Neutrophil (primary cell): ENCODE results near the gene TAPBP.
A peak's percentile ranks its signal among the peaks of the same experiment; 100 is the strongest.

Source experiments
- H3K27ac ChIP-seq: fragments of 200-600 bp; sonication (generic); 2 replicates; pipeline ENCODE4 v1.5.1; 2016; ENCODE audit warnings: mild to moderate bottlenecking, moderate library complexity
- H3K27me3 ChIP-seq: fragments of 200-600 bp; sonication (generic); 2 replicates; pipeline ENCODE4 v1.6.0; 2016; ENCODE audit warnings: mild to moderate bottlenecking
- H3K36me3 ChIP-seq: fragments of 200-600 bp; sonication (generic); 2 replicates; pipeline ENCODE4 v1.5.1; 2017
- H3K4me1 ChIP-seq, 2 experiments: fragments of 200-600 bp in 1 of 2; sonication (generic) in 1 of 2; 1 replicate in 1 of 2; 2 replicates in 1 of 2; pipeline versions ENCODE4 v1.5.1 to v1.6.1; 2013 to 2016; ENCODE audit warnings: low read depth in 1 of 2, low read length in 1 of 2, mild to moderate bottlenecking in 1 of 2, moderate library complexity in 1 of 2; ENCODE audit not compliant: control insufficient read depth in 1 of 2, insufficient read depth in 1 of 2
- H3K4me3 ChIP-seq, 2 experiments: fragments of 200-600 bp in 1 of 2; sonication (generic) in 1 of 2; 1 replicate in 1 of 2; 2 replicates in 1 of 2; pipeline ENCODE4 v1.5.1; 2013 to 2016; ENCODE audit warnings: low read depth in 1 of 2, low read length in 1 of 2, mild to moderate bottlenecking in 1 of 2, moderate library complexity in 1 of 2
- H3K9me3 ChIP-seq: fragments of 200-600 bp; sonication (generic); 2 replicates; pipeline ENCODE4 v1.5.1; 2016
- TF ChIP-seq, protein P1 (sequence below): fragments of 200-600 bp; sonication (generic); IDR thresholded peaks from 2 replicates; pipeline ENCODE4 v1.5.1; 2016; ENCODE audit warnings: antibody characterized with exemption

Gene TAPBP

DNA sequence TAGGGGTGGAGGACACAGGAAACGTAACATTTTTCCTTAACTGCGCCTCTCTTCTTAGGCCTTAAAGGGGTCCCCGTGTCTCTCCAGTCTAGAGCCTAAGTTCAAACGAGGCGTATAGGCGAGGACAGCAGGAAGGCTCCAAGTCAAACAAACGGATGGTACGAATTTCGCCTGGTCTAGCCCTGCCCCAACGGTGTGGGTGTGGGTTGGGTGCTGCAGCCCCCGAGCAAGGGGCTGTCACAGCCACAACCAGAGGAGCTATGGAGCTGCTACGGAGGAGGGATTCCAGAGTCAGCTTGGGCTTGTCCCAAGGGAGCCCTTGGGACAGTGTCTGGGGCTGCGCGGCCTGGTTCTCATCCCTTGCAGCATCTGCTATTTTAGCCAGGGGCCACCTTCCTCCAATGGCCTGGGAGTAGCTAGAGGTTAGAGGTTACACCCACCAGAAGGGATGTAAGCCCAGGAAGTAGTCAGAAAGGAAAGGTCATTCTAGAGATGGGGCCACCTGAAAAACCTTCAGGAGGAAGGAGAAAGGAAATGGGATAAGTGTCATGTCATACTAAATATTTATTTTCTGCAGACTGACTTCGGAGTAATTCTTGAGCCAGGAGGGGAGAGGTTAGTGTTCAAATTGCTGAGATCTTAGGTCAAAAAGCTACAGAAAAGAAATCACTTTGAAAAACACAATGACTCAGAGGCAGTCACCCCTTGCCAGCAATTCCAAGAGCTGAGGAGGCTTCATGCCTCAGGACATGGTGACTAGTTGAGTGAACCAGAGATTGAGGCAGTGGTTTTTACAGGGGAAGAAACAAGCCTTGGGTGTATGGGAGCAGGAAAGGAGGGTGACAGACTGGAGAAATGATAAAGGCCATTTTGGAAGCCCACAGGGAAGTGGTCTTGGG, 63.9 kb downstream of the TAPBP start:
- TF ChIP-seq, protein P1, sequence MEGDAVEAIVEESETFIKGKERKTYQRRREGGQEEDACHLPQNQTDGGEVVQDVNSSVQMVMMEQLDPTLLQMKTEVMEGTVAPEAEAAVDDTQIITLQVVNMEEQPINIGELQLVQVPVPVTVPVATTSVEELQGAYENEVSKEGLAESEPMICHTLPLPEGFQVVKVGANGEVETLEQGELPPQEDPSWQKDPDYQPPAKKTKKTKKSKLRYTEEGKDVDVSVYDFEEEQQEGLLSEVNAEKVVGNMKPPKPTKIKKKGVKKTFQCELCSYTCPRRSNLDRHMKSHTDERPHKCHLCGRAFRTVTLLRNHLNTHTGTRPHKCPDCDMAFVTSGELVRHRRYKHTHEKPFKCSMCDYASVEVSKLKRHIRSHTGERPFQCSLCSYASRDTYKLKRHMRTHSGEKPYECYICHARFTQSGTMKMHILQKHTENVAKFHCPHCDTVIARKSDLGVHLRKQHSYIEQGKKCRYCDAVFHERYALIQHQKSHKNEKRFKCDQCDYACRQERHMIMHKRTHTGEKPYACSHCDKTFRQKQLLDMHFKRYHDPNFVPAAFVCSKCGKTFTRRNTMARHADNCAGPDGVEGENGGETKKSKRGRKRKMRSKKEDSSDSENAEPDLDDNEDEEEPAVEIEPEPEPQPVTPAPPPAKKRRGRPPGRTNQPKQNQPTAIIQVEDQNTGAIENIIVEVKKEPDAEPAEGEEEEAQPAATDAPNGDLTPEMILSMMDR = no peak
- Histone ChIP-seq H3K36me3 (peaks cover 5% of the 10 kb centered on the region), H3K27ac (peak overlapping the region; percentile 94), H3K9me3 (no peaks in the 10 kb centered on the region), H3K27me3 (peaks cover 32% of the 10 kb centered on the region), H3K4me1 (peaks cover 23 to 24% of the 10 kb centered on the region in 2 experiments), H3K4me3 (peak overlapping the region; percentile 59 to 67)
